Inflammatory macrophage treated with lipopolysaccharide for 1 hour (primary cell): ENCODE data around the gene ERFL.
A peak's percentile ranks its signal among the peaks of the same experiment; 100 is the strongest.

Source experiments
- DNase-seq, 2 donors: peaks; one replicate each; pipeline ENCODE4 v3.0.0-alpha.2; 2020 to 2022

ERFL gene

GRCh38 chr19:41895745-41896580, 32.3 kb downstream of the ERFL start:
- no peak for DNase-seq

GRCh38 chr19:41894350-41894749, 33.9 kb downstream of the ERFL start:
- DNase-seq = no peak

DNA sequence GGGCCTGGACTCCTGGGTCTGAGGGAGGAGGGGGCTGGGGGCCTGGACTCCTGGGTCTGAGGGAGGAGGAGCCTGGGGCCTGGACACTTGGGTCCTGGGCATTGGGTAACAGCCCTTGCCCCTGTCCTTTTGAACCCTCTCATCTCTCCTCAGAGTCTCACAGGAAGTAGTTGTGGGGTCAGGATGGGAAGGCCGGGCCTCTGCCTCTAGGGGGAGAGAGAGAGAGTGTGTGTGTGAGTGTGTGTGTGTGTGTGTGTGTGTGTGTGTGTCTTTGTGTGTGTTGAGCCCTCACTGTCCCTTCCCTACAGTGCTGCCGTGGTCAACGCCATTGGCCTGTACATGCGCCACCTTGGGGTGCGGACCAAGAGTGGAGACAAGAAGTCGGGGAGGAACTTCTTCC, 34.4 kb downstream of the ERFL start:
- DNase-seq = peak in 1 of 2 donors; percentile 17

DNA sequence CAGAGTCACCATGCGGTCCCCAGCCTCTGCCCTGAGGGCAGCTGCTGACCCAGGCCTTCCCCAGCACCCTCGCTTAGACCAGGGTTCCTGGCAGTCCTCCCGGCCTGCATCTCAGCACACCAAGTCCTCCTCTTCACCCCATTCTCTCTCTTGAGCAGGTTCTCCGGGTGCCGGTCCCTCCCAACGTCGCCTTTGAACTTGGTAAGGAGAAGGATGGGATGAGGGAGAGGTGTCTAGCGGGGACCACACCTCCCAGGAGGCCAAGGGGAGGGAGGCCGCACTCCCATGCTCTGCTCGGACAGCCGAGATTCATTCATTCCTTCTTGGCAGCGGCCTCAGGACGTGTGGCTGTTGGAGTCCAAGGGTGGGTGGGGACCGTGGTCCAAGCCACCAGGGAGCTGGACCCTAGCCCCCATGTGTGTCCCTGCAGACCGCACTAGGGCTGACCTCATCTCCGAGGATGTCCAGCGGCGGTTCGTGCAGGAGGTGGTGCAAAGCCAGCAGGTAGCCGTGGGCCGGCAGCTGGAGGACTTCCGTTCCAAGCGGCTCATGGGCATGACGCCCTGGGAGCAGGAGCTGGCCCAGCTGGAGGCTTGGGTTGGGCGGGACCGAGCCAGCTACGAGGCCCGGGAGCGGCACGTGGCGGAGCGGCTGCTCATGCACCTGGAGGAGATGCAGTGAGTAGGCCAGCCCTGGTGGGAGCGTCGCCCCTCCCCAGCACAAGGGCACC, 35.9 kb downstream of the ERFL start:
- no peak for DNase-seq

- no peak for DNase-seq
Measured at GRCh38 chr19:41890936-41891335, 37.3 kb downstream of the ERFL start.

- DNase-seq = no peak
Measured at GRCh38 chr19:41889896-41890295, 38.4 kb downstream of the ERFL start.

DNA sequence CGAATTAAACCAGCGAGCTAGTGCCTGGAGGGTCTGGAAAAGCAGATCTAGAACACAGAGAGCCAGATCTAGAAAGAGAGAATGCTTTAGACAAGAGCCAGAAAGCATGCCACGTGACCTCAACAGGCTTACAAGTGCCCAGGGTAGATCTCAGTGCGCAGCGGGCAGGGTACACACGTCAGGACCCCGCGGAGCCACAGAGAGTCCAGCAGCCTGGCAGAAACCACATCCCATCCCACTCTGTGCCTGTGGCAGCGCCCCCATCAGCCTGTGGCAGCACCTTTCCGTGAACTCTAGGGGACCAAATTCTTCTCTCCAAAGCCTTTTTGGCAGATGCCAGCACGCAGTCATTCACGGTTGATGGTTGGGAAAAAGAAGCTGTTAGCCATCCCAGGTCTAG, 39.3 kb downstream of the ERFL start:
- no peak for DNase-seq

DNA sequence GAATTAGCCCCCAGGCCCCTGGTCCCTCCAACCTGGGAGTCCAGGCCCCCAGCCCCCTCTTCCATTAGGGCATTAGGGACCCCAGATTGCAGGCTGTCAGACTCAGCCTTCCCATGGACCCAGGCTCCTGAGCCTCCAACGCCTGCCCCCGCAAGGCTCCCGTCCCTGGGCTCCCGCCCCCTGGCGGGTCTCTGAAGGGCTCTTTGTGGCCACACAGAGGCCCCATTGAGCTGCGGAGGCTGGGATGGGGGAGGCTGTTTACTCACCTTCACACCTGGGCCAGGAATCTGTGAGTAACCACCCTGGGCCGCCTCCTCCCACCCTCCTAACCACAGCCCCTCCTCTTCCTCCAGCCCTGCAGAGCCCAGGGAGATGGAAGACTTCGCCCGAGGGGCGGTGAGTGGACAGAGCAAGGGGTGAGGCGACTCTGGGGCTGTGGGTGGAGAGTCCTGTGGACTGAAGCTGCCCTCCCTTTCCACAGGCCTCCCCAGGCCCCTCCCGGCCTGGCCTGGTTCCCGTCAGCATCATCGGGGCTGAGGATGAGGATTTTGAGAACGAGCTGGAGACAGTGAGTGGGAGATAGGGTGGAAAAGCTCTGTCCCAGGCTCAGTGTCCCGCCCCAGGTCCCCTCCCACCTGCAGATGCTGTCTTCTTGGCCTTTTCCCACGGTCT, 40.4 kb downstream of the ERFL start:
- no peak for DNase-seq

DNA sequence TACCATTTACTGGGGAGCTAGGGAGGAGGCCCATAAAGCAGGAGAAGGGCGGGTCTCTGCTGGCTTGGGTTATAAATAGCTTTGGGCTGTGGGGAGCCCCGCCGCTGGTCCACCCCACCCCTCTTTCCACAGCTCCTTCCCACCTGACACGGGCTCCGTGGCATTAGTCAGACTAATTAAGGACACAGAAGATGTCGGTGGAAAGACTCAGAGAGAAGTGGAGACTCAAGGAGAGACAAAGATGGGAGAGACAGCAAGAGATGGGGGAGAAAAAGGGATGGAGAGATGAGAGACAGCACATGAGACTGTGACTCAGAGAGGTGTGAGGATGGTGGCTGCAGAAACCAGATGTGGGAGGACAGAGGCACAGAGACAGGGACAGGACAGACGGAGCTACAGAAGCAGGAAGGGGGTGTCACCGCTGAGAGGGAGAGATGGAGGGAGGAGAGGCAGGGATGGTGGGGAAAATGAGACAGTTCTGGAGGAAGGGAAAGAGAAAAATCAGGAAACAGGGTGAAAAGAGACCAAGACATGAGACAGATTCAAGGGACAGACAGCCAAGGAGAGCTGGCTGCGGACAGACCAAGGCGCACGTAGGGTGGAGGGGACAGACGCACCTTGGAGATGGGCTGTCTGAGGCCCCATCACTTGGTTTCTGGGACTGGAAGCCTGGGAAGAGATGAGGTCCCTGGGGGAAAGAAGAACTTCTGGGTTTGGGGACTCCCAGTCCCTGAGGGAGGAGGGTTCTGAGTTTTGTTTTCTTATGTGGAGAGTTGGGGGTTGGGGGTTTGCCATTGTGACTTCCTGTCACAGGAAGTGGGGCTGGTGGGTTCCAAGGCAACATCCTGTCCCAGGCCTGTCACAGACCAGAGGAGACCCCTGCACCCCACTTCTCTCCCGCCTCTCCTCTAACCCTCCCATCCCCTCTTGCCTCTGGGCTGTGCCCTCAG, 41.2 kb downstream of the ERFL start:
- no peak for DNase-seq

DNA sequence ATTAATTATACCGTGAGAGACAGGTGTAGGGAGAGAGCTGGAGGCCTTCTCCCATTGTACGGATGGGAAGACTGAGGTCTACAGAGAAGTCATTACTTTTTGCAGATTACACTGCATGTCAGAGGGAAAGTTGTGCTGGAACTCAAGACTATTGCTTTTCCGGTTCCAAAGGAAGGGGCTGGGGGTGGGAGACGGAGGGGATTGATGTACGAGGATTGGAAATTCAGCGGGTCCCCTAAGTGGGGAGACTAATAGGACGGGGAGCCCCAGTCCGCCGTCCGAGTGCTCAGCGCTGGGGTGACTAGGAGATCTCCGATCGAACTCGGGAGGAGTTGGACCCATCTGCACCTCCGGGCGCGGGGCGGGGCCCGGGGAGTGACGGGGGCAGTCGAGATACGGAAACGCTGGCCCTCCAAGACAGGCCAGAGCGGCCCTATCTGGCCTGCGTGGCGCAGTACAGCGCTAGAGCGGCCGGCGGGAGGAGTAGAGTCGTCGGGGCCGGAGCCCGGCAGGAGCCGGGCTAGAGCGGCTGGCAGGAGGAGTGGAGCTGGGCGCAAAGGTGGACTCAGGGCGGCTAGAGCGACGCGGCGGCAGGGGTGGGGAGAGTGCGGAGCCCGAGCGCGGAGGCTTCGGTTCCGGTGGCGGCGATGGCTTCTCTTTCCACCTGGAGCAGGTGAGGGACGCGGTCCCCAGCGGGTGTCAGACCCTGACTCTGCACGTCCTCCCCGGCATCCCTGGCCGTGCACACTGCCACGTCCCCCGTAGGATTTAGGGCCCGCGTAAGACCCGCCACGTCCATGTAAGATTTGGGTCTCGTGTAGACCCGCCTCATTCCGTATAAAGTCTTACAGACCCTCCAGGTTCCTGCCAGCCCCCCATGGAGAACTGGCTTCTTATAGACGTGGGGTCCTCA, 44.2 kb downstream of the ERFL start:
- peak; percentile 94 for DNase-seq

DNA sequence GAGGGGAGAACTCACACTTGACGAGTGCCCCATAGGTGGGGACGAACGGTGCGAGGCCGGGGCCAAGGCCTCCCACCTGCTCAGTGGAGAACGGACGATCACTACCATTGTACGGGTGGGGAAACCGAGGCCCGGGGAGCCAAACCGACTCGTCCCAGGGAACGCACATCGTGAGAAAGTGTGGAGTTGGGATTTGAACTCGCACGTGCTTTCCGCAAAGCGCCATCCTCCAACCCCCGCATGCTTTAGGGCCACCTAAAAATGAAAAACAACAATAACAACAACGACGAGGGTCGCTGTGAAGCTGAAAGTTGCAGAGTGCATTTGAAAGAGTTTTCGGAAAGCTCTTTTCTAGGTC, 44.8 kb downstream of the ERFL start:
- DNase-seq = no peak

DNA sequence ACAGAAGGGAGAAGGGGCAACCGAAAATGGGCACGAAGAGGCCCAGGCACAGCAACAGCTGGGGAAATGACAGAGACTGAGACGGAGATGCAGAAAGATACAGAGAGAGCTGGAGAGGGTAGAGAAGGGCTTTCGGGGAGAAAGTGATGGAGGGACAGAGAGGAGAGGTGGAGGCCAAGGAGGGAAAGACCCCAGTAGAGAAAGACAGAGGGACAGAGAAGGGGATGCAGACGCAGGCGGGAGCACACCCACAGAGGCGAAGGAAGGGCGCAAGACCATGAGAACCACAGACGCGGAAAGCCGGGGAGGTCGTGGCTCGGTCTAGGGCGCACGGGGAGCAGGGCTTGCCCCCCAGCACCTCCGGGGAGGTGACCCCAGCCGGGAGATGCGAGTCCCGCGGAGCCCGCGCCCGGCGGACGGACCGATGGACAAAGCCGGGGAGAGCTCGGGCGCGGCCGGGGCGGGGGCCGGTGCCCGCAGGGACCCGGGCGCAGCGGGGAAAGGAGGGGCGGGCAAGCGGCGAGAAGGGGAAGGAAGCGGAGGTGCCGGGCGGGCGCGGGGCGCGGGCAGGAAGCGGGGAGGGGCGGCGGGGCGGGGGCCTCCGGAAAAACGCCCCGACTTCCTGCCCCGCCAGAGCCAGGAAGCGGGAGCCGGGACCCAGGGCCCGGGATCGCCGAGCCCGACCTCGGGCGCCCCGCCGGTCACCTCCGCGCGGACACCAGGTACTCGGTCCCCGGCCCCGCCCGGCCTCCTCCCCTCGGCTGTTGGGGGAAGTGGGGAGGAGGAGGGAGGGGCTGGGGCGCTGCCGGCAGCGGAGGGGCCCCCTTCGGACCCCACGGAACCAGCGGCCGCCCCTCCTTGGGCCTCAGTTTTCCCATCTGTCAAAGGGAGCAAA, 45.4 kb downstream of the ERFL start, which contains the start of gene ARHGEF1:
ARHGEF1 (plus strand) TSS at position 617 of the 895 bp plus-strand sequence. CDS start 4,899 bp downstream, outside the sequence.
- peak in 1 of 2 donors; percentile 32 for DNase-seq

- no peak for DNase-seq
Measured at GRCh38 chr19:41880329-41880708, 47.9 kb downstream of the ERFL start.

- no peak for DNase-seq
Measured at GRCh38 chr19:41879670-41880328, 48.5 kb downstream of the ERFL start.

DNA sequence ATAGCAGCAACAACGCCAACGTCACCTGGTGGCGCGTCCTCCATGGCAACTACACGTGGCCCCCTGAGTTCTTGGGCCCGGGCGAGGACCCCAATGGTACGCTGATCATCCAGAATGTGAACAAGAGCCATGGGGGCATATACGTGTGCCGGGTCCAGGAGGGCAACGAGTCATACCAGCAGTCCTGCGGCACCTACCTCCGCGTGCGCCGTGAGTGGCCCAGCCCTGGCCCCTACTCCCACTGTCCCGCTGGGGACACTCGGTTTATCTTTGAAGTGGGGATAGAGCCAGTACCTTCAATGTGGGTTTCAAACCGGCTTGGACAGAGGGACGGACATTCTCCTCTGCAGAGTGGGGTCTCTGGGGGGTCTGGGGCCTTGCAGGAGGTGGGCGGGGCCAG, 49.2 kb downstream of the ERFL start:
- DNase-seq = no peak

GRCh38 chr19:41877916-41878905, 50.0 kb downstream of the ERFL start:
- peak; percentile 34 to 80 for DNase-seq

DNA sequence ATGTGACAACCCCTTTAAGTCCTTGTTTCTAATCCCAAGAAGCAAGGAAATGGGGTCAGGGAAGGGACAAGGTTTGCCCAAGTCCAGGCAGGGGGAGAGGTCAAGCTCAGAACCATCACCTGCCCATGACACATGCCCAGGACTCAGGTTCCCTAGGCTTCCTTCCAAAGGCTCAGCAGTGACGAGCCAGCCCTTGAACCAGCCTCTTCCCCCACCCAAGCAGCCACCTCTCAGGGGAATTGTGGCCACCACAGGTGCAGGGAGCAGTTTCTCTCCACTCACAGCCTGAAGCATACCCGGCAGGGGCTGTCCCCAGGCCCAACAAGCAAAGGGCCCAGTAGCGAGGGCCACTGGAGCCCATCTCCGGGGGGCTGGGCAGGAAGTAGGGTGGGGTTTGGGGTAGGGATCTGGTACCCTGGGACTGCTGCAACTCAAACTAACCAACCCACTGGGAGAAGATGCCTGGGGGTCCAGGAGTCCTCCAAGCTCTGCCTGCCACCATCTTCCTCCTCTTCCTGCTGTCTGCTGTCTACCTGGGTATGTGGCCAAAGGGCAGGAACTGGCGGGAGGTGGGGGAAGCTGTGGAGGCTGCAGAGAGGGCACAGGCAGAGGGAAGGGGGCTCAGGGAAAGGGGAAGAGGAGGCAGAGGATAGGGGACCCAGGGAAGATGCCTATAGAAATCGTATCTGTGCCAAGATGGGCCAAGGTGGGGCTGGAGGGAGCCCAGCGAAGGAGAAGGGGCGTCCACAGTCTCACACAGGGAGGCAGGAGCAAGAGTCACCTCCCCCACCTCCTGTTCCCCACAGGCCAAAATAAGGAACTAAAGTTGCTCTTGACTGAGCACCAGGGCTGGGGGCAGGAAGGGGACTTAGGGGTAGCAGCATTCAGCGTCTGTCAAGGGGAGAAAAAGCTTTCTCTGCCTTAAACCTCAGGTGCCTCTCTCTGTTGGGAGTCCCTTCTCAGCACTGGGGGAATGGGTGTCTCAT, 51.1 kb downstream of the ERFL start, which contains the start of gene CD79A:
CD79A (plus strand) TSS at position 433 of the 986 bp plus-strand sequence; CDS start at position 459, 26 bp downstream.
- peak; percentile 45 to 51 for DNase-seq
